A549 (cell line): ENCODE data around the gene NUDT7. TPM values are rescaled to one million over a fixed set of nuclear protein-coding genes. Genes with fewer than 3 reads are reported as not detected.

ENCODE experiments used
- ATAC-seq, 2 experiments: fragments of 200-7000 bp in 1 of 2; fragments of >200 bp in 1 of 2; cut with Nextera tagmentation in 1 of 2; cut with Tn5 transposase in 1 of 2; 3 replicates each; pipeline versions ENCODE4 v1.8.0 to v1.9.1; 2018 to 2020; ENCODE audit warnings: mild to moderate bottlenecking in 1 of 2, moderate library complexity in 1 of 2
- CTCF ChIA-PET: fragments of 300-600 bp; sonication (Branson Sonifier 250); formaldehyde crosslinking; extraction: SDS; loops from one replicate; lab custom pipeline; 2021; ENCODE audit warnings: antibody characterized with exemption, inconsistent platforms; lab: Yijun Ruan, JAX
- POLR2A ChIA-PET: fragments of 350-600 bp; formaldehyde crosslinking; extraction: SDS; loops from one replicate; lab custom pipeline; 2021; ENCODE audit warnings: antibody characterized with exemption, inconsistent platforms; lab: Yijun Ruan, JAX
- DNase-seq, 2 experiments: peaks; one replicate each; pipeline versions ENCODE4 v3.0.0 to v3.0.0-alpha.2; 2011 to 2016; ENCODE audit warnings: low read depth in 1 of 2, low spot score in 1 of 2
- FAIRE-seq: peaks from 2 replicates; lab custom pipeline; 2011; peaks lifted over from hg19 to GRCh38; lab: Jason Lieb, UNC
- H3K27ac ChIP-seq, 2 experiments: fragments of >200 bp; sonication (Bioruptor Twin); formaldehyde crosslinking; 3 replicates each; pipeline ENCODE4 v1.5.1; 2016 to 2017
- H3K4me1 ChIP-seq: fragments of >200 bp; sonication (Bioruptor Twin); formaldehyde crosslinking; 3 replicates; pipeline ENCODE4 v1.6.1; 2016
- H3K4me2 ChIP-seq: fragments of >200 bp; sonication (Bioruptor Twin); formaldehyde crosslinking; 3 replicates; pipeline ENCODE4 v1.6.1; 2016
- H3K4me3 ChIP-seq: fragments of >200 bp; sonication (Bioruptor Twin); formaldehyde crosslinking; 3 replicates; pipeline ENCODE4 v1.5.1; 2016
- H3K9me3 ChIP-seq: fragments of >200 bp; sonication (Bioruptor Twin); formaldehyde crosslinking; 3 replicates; pipeline ENCODE4 v1.6.1; 2016
- BHLHE40 ChIP-seq: IDR thresholded peaks from 2 replicates; pipeline ENCODE4 v1.6.1; 2012; ENCODE audit warnings: low read depth, low read length, inconsistent platforms
- CEBPB ChIP-seq, 2 experiments: fragments of >200 bp in 1 of 2; sonication (Bioruptor Twin) in 1 of 2; formaldehyde crosslinking in 1 of 2; IDR thresholded peaks; 2 replicates each; pipeline ENCODE4 v1.6.1; 2012 to 2016
- CHD2 ChIP-seq: fragments of 150-350 bp; IDR thresholded peaks from 2 replicates; pipeline ENCODE4 v1.6.1; 2014; ENCODE audit warnings: low read length; ENCODE audit not compliant: partially characterized antibody
- CHD4 ChIP-seq: fragments of 200-600 bp; sonication (generic); IDR thresholded peaks from 2 replicates; pipeline ENCODE4 v1.6.1; 2016; ENCODE audit warnings: antibody characterized with exemption, mild to moderate bottlenecking, borderline replicate concordance
- ELK1 ChIP-seq: fragments of 150-350 bp; IDR thresholded peaks from 2 replicates; pipeline ENCODE4 v1.6.1; 2014; ENCODE audit warnings: low read depth, mild to moderate bottlenecking, low read length
- EP300 ChIP-seq, 2 experiments: fragments of >200 bp; sonication (Bioruptor Twin); formaldehyde crosslinking; IDR thresholded peaks; 2 replicates in 1 of 2; 3 replicates in 1 of 2; pipeline ENCODE4 v1.6.1; 2016 to 2017
- ESRRA ChIP-seq: fragments of 150-350 bp; IDR thresholded peaks from 2 replicates; pipeline ENCODE4 v1.6.1; 2014; ENCODE audit warnings: mild to moderate bottlenecking, low read length, borderline replicate concordance
- FOSB ChIP-seq: fragments of 250-450 bp; sonication (Bioruptor Pico); IDR thresholded peaks from 2 replicates; pipeline ENCODE4 v1.5.0; 2020; ENCODE audit warnings: mild to moderate bottlenecking, moderate library complexity
- FOSL2 ChIP-seq, 2 experiments: fragments of 450-650 bp in 1 of 2; fragments of >200 bp in 1 of 2; sonication (Bioruptor Twin) in 1 of 2; formaldehyde crosslinking; IDR thresholded peaks; 2 replicates each; pipeline versions ENCODE4 v1.5.0 to v1.6.1; 2016 to 2020; ENCODE audit warnings: mild to moderate bottlenecking in 1 of 2, moderate library complexity in 1 of 2
- GATA3 ChIP-seq: IDR thresholded peaks from 2 replicates; pipeline ENCODE4 v1.6.1; 2012; ENCODE audit warnings: borderline replicate concordance
- HDAC2 ChIP-seq: fragments of 200-600 bp; sonication (generic); IDR thresholded peaks from 2 replicates; pipeline ENCODE4 v1.6.1; 2016
- HOXB13 ChIP-seq: fragments of 250-450 bp; sonication (Bioruptor Pico); IDR thresholded peaks from 2 replicates; pipeline ENCODE4 v1.5.0; 2020; ENCODE audit warnings: low read depth, mild to moderate bottlenecking, moderate library complexity
- JUN ChIP-seq, 2 experiments: fragments of >200 bp; sonication (Bioruptor Twin); formaldehyde crosslinking; IDR thresholded peaks; 2 replicates in 1 of 2; 3 replicates in 1 of 2; pipeline ENCODE4 v1.6.1; 2016 to 2017
- KDM1A ChIP-seq: fragments of 200-600 bp; sonication (generic); IDR thresholded peaks from 2 replicates; pipeline ENCODE4 v1.6.1; 2016; ENCODE audit warnings: low read depth, mild to moderate bottlenecking
- NPAS2 ChIP-seq: fragments of 250-450 bp; sonication (Bioruptor Pico); IDR thresholded peaks from 2 replicates; pipeline ENCODE4 v1.8.0; 2022; ENCODE audit warnings: mild to moderate bottlenecking, moderate library complexity, borderline replicate concordance
- NR3C1 ChIP-seq: fragments of >200 bp; sonication (Bioruptor Twin); formaldehyde crosslinking; IDR thresholded peaks from 3 replicates; pipeline ENCODE4 v1.6.1; 2017
- PBX3 ChIP-seq: IDR thresholded peaks from 2 replicates; pipeline ENCODE4 v1.6.1; 2012
- RARB ChIP-seq: fragments of 250-450 bp; sonication (Bioruptor Pico); IDR thresholded peaks from 2 replicates; pipeline ENCODE4 v1.8.0; 2021; ENCODE audit warnings: mild to moderate bottlenecking, moderate library complexity
- RCOR1 ChIP-seq: fragments of 150-350 bp; IDR thresholded peaks from 2 replicates; pipeline ENCODE4 v1.6.1; 2014; ENCODE audit warnings: antibody characterized with exemption, low read length, low read depth
- REST ChIP-seq: fragments of 200-600 bp; sonication (generic); IDR thresholded peaks from 2 replicates; pipeline ENCODE4 v1.6.1; 2016; ENCODE audit warnings: antibody characterized with exemption, mild to moderate bottlenecking, moderate library complexity
- RFX5 ChIP-seq: fragments of 450-650 bp; IDR thresholded peaks from 2 replicates; pipeline ENCODE4 v1.7.1; 2014; ENCODE audit warnings: antibody characterized with exemption, mild to moderate bottlenecking, moderate library complexity
- SREBF2 ChIP-seq: fragments of 450-650 bp; IDR thresholded peaks from 2 replicates; pipeline ENCODE4 v1.6.1; 2014; ENCODE audit warnings: mild to moderate bottlenecking, moderate library complexity
- TFCP2L1 ChIP-seq: fragments of 250-450 bp; sonication (Bioruptor Pico); IDR thresholded peaks from 2 replicates; pipeline ENCODE4 v1.5.0; 2021; ENCODE audit warnings: mild to moderate bottlenecking
- TP53 ChIP-seq: fragments of 250-450 bp; sonication (Bioruptor Pico); IDR thresholded peaks from 2 replicates; pipeline ENCODE4 v1.5.0; 2021; ENCODE audit warnings: mild to moderate bottlenecking, moderate library complexity
- ZC3H11A ChIP-seq: fragments of 450-650 bp; IDR thresholded peaks from 2 replicates; pipeline ENCODE4 v1.6.1; 2014; ENCODE audit warnings: antibody characterized with exemption, mild to moderate bottlenecking
- ZFP36 ChIP-seq: fragments of 450-650 bp; IDR thresholded peaks from 2 replicates; pipeline ENCODE4 v1.6.1; 2014; ENCODE audit warnings: borderline replicate concordance; ENCODE audit not compliant: partially characterized antibody
- ZSCAN20 ChIP-seq: fragments of 250-450 bp; sonication (Bioruptor Pico); IDR thresholded peaks from 2 replicates; pipeline ENCODE4 v1.8.0; 2022; ENCODE audit warnings: mild to moderate bottlenecking, moderate library complexity
- WGBS: methylation state at CpG from one replicate; pipeline ENCODE4 v1.1.6; 2017; ENCODE audit errors: missing lambda C conversion rate; 5-methylcytosine and 5-hydroxymethylcytosine counted together
- polyA plus RNA-seq, 4 experiments: library from polyadenylated mRNA; depleted of rRNA in 3 of 4; stranded (reverse); fragments of >200 nt; fragmentation: RNase III in 1 of 4; extraction: RNeasy Plus Mini Kit Qiagen cat#74134 plus additional on column Dnase treatment in 1 of 4; gene quantifications; 2 replicates in 3 of 4; 3 replicates in 1 of 4; pipeline ENCODE4 v1.2.3, GENCODE V29; 2011 to 2017
- TF ChIP-seq, protein P1 (sequence below): IDR thresholded peaks from 2 replicates; pipeline ENCODE4 v1.6.1; 2012
- TF ChIP-seq, protein P2 (sequence below): fragments of >200 bp; sonication (Bioruptor Twin); formaldehyde crosslinking; IDR thresholded peaks from 2 replicates; pipeline ENCODE4 v1.6.1; 2016
- TF ChIP-seq, protein P3 (sequence below): fragments of >200 bp; sonication (Bioruptor Twin); formaldehyde crosslinking; IDR thresholded peaks from 3 replicates; pipeline ENCODE4 v1.5.1; 2016

NUDT7 gene
- polyA plus RNA-seq, 2 of the 4 experiments (the other 2 are of a cell fraction), result 6.9 to 19.8 TPM

- ChIA-PET POLR2A (no interaction called here), CTCF (no interaction called here)
- Histone ChIP-seq H3K4me3 (no peak overlapping the region), H3K9me3 (no peaks in the 10 kb centered on the region), H3K4me2 (no peak overlapping the region), H3K4me1 (no peaks in the 10 kb centered on the region), H3K27ac (no peak overlapping the region)
- ATAC-seq (no peak), DNase-seq (no peak), FAIRE-seq (no peak)
- no peak for TF ChIP-seq CHD4
- no peak for TF ChIP-seq HDAC2
- TF ChIP-seq RCOR1, result no peak
- TF ChIP-seq, protein P1, sequence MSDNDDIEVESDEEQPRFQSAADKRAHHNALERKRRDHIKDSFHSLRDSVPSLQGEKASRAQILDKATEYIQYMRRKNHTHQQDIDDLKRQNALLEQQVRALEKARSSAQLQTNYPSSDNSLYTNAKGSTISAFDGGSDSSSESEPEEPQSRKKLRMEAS, result no peak
- TF ChIP-seq ZSCAN20 (CRISPR knock-in tag), result no peak
- TF ChIP-seq GATA3, result no peak
- no peak for TF ChIP-seq JUN (IDR thresholded peaks at IDR 0.05)
- TF ChIP-seq, protein P2, sequence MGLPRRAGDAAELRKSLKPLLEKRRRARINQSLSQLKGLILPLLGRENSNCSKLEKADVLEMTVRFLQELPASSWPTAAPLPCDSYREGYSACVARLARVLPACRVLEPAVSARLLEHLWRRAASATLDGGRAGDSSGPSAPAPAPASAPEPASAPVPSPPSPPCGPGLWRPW, result no peak
- TF ChIP-seq HOXB13 (CRISPR knock-in tag), result no peak
- TF ChIP-seq KDM1A, result no peak
- TF ChIP-seq RFX5, result no peak
- TF ChIP-seq EP300 (IDR thresholded peaks at IDR 0.05), result no peak
- TF ChIP-seq NR3C1, result no peak
- no peak for TF ChIP-seq NPAS2 (CRISPR knock-in tag)
- TF ChIP-seq CEBPB (IDR thresholded peaks at IDR 0.05), result no peak
- TF ChIP-seq, protein P3, sequence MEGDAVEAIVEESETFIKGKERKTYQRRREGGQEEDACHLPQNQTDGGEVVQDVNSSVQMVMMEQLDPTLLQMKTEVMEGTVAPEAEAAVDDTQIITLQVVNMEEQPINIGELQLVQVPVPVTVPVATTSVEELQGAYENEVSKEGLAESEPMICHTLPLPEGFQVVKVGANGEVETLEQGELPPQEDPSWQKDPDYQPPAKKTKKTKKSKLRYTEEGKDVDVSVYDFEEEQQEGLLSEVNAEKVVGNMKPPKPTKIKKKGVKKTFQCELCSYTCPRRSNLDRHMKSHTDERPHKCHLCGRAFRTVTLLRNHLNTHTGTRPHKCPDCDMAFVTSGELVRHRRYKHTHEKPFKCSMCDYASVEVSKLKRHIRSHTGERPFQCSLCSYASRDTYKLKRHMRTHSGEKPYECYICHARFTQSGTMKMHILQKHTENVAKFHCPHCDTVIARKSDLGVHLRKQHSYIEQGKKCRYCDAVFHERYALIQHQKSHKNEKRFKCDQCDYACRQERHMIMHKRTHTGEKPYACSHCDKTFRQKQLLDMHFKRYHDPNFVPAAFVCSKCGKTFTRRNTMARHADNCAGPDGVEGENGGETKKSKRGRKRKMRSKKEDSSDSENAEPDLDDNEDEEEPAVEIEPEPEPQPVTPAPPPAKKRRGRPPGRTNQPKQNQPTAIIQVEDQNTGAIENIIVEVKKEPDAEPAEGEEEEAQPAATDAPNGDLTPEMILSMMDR, result no peak
- TF ChIP-seq ZFP36, result no peak
- no peak for TF ChIP-seq TFCP2L1 (CRISPR knock-in tag)
- no peak for TF ChIP-seq REST
- no peak for TF ChIP-seq SREBF2
- 13% methylated on average over 1 of the region's 1 CpG for WGBS
These were observed 17.2 kb downstream of the NUDT7 start for GRCh38 chr16:77739559-77739892.

DNA sequence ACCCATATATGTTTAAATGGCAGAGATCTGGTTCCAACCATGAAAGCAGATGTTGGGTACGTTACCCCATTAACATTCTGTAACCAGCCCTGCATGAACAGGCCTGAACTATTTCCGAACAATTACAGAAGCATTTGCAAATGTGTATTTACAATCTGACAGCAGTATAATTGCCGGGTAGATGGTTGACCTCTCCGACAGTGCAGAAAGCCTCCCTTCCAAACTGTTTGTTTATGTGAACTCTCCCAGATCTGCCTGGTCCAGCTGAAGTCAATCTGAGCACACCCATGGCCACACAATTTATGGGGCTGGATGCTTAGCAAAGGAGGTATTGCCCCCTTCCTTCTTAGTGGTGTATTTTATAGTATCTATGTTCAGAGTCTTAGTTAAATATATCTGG is 21.8 kb downstream of the NUDT7 start:
- no peaks in the 10 kb centered on the region for H3K4me1 ChIP-seq
- no peak overlapping the region for H3K4me2 ChIP-seq
- no peak for FAIRE-seq
- POLR2A ChIA-PET, result no interaction called here
- WGBS, result 38% methylated on average over 4 of the region's 4 CpGs
- CTCF ChIA-PET, result no interaction called here
- H3K9me3 ChIP-seq, result no peaks in the 10 kb centered on the region
- DNase-seq, result no peak
- no peak for ATAC-seq
- no peak overlapping the region for H3K4me3 ChIP-seq
- no peak overlapping the region for H3K27ac ChIP-seq
- TF ChIP-seq ESRRA (no peak), BHLHE40 (no peak), TP53 (CRISPR knock-in tag) (no peak), RARB (CRISPR knock-in tag) (no peak), CHD2 (no peak), ELK1 (no peak), NR3C1 (no peak), FOSB (CRISPR knock-in tag) (no peak), PBX3 (no peak), FOSL2 (IDR thresholded peaks at IDR 0.05) (no peak), FOSL2 (CRISPR knock-in tag; IDR thresholded peaks at IDR 0.05) (no peak), ZC3H11A (no peak)
- TF ChIP-seq, protein P1, result no peak
- TF ChIP-seq, protein P3, result no peak
